NB4 (cell line): ENCODE results near the gene TTC34.
"Not testable (repeated sequence)": the region's sequence is repeated elsewhere in the genome, so short reads cannot be mapped to it uniquely, and the experiment has no call there.

Experiments
- MYC ChIP-seq: IDR thresholded peaks from 2 replicates; pipeline ENCODE4 v1.6.1; 2011; ENCODE audit warnings: low read depth, low read length
- POLR2A ChIP-seq: IDR thresholded peaks from 2 replicates; pipeline ENCODE4 v1.6.1; 2011; ENCODE audit warnings: mild to moderate bottlenecking; ENCODE audit not compliant: insufficient read length; ENCODE audit errors: extremely low read depth
- TF ChIP-seq, protein P1 (sequence below): IDR thresholded peaks from one replicate; pipeline ENCODE4 v1.5.1; 2012; ENCODE audit warnings: low read depth, low read length

DNA sequence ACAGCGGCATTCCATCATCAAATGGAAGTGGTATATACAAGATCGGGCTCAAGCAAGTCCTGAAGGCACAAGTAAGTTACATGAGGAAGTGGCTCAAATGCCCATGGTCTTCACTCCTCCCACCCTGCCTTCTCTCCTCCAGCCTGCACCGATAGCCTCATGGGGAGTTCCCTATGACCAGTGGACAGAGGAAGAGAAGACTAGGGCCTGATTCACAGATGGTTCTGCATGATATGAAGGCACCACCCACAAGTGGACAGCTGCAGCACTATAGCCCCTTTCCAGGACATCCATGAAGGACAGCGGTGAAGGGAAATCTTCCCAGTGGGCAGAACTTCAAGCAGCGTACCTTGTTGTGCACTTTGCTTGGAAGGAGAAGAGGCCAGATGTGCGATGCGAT lies 175.7 kb downstream of the TTC34 start:
- TF ChIP-seq MYC, POLR2A: not testable (repeated sequence)
- TF ChIP-seq, protein P1, sequence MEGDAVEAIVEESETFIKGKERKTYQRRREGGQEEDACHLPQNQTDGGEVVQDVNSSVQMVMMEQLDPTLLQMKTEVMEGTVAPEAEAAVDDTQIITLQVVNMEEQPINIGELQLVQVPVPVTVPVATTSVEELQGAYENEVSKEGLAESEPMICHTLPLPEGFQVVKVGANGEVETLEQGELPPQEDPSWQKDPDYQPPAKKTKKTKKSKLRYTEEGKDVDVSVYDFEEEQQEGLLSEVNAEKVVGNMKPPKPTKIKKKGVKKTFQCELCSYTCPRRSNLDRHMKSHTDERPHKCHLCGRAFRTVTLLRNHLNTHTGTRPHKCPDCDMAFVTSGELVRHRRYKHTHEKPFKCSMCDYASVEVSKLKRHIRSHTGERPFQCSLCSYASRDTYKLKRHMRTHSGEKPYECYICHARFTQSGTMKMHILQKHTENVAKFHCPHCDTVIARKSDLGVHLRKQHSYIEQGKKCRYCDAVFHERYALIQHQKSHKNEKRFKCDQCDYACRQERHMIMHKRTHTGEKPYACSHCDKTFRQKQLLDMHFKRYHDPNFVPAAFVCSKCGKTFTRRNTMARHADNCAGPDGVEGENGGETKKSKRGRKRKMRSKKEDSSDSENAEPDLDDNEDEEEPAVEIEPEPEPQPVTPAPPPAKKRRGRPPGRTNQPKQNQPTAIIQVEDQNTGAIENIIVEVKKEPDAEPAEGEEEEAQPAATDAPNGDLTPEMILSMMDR: not testable (repeated sequence)
